ENCODE measurements around the gene MTUS2. TPM values are rescaled to one million over a fixed set of nuclear protein-coding genes. Genes with fewer than 3 reads are reported as not detected.

The MTUS2 gene
- total and polyA plus RNA-seq, 10 of the 15 experiments (the other 5 are each of a cell fraction or from before 2014, with no cell fraction given): under 0.01 to 0.05 (median 0.02) TPM; not detected in 6

DNA sequence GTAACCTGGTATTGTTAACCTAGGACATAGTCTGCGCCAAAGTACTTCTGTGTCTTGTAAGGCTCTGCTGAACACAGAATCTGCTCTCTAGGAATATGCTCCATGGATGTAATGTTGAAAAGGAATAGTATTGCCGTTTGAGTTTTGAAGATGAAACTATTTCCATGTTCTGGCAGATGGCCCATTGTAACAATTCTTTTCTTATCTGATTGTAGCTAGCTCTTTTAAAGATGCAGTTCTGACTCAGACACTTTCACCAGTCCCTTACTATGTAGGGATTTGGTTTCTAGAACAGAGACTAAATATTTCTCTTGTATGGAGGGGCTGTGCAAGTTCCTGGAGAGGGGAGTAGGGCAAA is 185.6 kb downstream of the MTUS2 start:
- Histone ChIP-seq H3K4me1 (ENCODE audit: control insufficient read depth, insufficient read depth, low read length) (no peaks in the 10 kb centered on the region), H3K4me2 (ENCODE audit: control insufficient read depth, insufficient read depth) (no peak overlapping the region), H4K20me1 (ENCODE audit: control insufficient read depth, insufficient read depth) (no peaks in the 10 kb centered on the region), H3K4me3 (no peak overlapping the region), H3K36me3 (ENCODE audit: control insufficient read depth in 2 of 2, insufficient read depth in 2 of 2, low read length in 1 of 2) (no peaks in the 10 kb centered on the region), H2AFZ (ENCODE audit: control insufficient read depth, low read depth, low read length) (no peak overlapping the region), H3K27me3 (replicated peaks in 1 of 2; ENCODE audit: control insufficient read depth in 2 of 2, insufficient read depth in 2 of 2, low read length in 1 of 2) (no peaks in the 10 kb centered on the region; a peak in 1 of 4 replicates), H3K79me2 (ENCODE audit: control insufficient read depth, insufficient read depth, low read length) (no peaks in the 10 kb centered on the region), H3K9me3 (replicated peaks; ENCODE audit: control insufficient read depth, insufficient read depth, low read length) (no peaks in the 10 kb centered on the region), H3K27ac (ENCODE audit: control insufficient read depth, insufficient read depth) (no peak overlapping the region), H3K9ac (ENCODE audit: control insufficient read depth, insufficient read depth, low read length) (no peak overlapping the region)
- CTCF ChIA-PET: no interaction called here
- TF ChIP-seq DPF2 (IDR thresholded peaks at IDR 0.05): no peak
- no peak for TF ChIP-seq SKIL (IDR thresholded peaks at IDR 0.05; ENCODE audit: low read depth, poor library complexity, severe bottlenecking)
- no peak for TF ChIP-seq ZZZ3 (IDR thresholded peaks at IDR 0.05; ENCODE audit: control insufficient read depth, insufficient read length, low read depth)
- no peak for TF ChIP-seq CREM (IDR thresholded peaks at IDR 0.05; ENCODE audit: low read depth)
- no peak for TF ChIP-seq CBFB (IDR thresholded peaks at IDR 0.05; ENCODE audit: low read depth)
- TF ChIP-seq CHD2 (IDR thresholded peaks at IDR 0.05; ENCODE audit: borderline replicate concordance, low read depth, low read length): no peak
- TF ChIP-seq SUPT20H (IDR thresholded peaks at IDR 0.05; ENCODE audit: borderline replicate concordance, control insufficient read depth, low read depth, low read length): no peak
- no peak for TF ChIP-seq MYB (IDR thresholded peaks at IDR 0.05; ENCODE audit: borderline replicate concordance, low read depth, low read length)
- no peak for TF ChIP-seq IKZF1 (conservative IDR thresholded peaks at IDR 0.05)
- no peak for TF ChIP-seq NBN (IDR thresholded peaks at IDR 0.05)
- TF ChIP-seq BHLHE40 (IDR thresholded peaks at IDR 0.05; ENCODE audit: borderline replicate concordance in 1 of 2, low read depth in 2 of 2, low read length in 1 of 2): no peak
- no peak for TF ChIP-seq PAX8 (IDR thresholded peaks at IDR 0.05)
- no peak for TF ChIP-seq USF1 (IDR thresholded peaks at IDR 0.05; ENCODE audit: borderline replicate concordance, extremely low read length, insufficient read depth, low read depth, low read length)
- no peak for TF ChIP-seq SRF (IDR thresholded peaks at IDR 0.05; ENCODE audit: low read depth in 2 of 2, low read length in 2 of 2)
- TF ChIP-seq TCF12 (IDR thresholded peaks at IDR 0.05; ENCODE audit: low read depth, low read length): no peak
- TF ChIP-seq E2F4 (IDR thresholded peaks at IDR 0.05; ENCODE audit: low read depth, low read length): no peak
- WGBS (ENCODE audit: insufficient coverage, insufficient replicate concordance, low lambda C conversion rate, missing lambda C conversion rate): 0% methylated on average over 2 of the region's 2 CpGs
- no peak for DNase-seq (ENCODE audit: low read depth, low spot score)
- SMC1A ChIA-PET (ENCODE audit: uncharacterized antibody, unreplicated experiment): no interaction called here
- RAD21 ChIA-PET (ENCODE audit: unreplicated experiment): no interaction called here
- in situ Hi-C loops (cut with MboI) (no loop called here), intact Hi-C loops (cut with micrococcal nuclease; ENCODE audit: unreplicated experiment) (no loop called here)
- POLR2A ChIA-PET: interaction anchor here (0.7 kb wide), 1 partner anchor 373 kb away, joined by 4 read pairs; no protein-coding TSS in a partner anchor
- FAIRE-seq: no peak
- no TSS peak for BruUV-seq (replicated peaks)
- no peak for ATAC-seq
